Mucosa of descending colon (tissue), 3 donors: ENCODE measurements around the gene ASB3. TPM values are rescaled to one million over a fixed set of nuclear protein-coding genes. Genes with fewer than 3 reads are reported as not detected.
A peak's percentile ranks its signal among the peaks of the same experiment; 100 is the strongest.

Experiments
- ATAC-seq: fragments of 200-7000 bp; cut with Tn5 transposase; one replicate; pipeline ENCODE4 v1.9.1; 2020; ENCODE audit warnings: mild to moderate bottlenecking, moderate library complexity
- DNase-seq, 3 donors: peaks; one replicate each; pipeline ENCODE4 v3.0.0-alpha.2; 2020
- H3K36me3 ChIP-seq: fragments of 200-600 bp; one replicate; pipeline ENCODE4 v1.8.0; 2021; ENCODE audit warnings: low read depth, mild to moderate bottlenecking
- H3K4me1 ChIP-seq: fragments of 200-600 bp; one replicate; pipeline ENCODE4 v1.8.0; 2021; ENCODE audit warnings: low read depth, mild to moderate bottlenecking
- H3K4me3 ChIP-seq: fragments of 200-600 bp; one replicate; pipeline ENCODE4 v1.8.0; 2021; ENCODE audit warnings: mild to moderate bottlenecking
- H3K9me3 ChIP-seq: fragments of 200-600 bp; one replicate; pipeline ENCODE4 v1.8.0; 2021; ENCODE audit warnings: mild to moderate bottlenecking
- CTCF ChIP-seq: fragments of 200-600 bp; IDR thresholded peaks from one replicate; pipeline ENCODE4 v1.8.0; 2022; ENCODE audit warnings: antibody characterized with exemption, mild to moderate bottlenecking
- intact Hi-C, 2 donors: fragments of 100-400 bp; cut with DNase I in 1 of 2; cut with micrococcal nuclease in 1 of 2; formaldehyde crosslinking; loops; one replicate each; pipeline versions ENCODE4 v1.11.0 to v1.11.1; 2022; cut with DNase I, micrococcal nuclease
- total RNA-seq, 3 donors: library from RNA; stranded (reverse); fragmentation: NEBNext Ultra II Directional in 2 of 3; extraction: Animal tissue kit (Norgen Biotek cat#: 25700) in 2 of 3; gene quantifications; one replicate each; pipeline versions ENCODE4 v1.2.1 to v1.2.4, GENCODE V29; 2021 to 2023
- donor health status: DM: no; HTN: no; CAD: no; lungs with moderate emphysema.
- donor health status: DM: no; HTN: no; CAD: no.
- donor health status: DM: no; HTN: yes; CAD: no.

ASB3 gene
- total RNA-seq, 3 donors from 2014 or later: 11.6 to 16.8 (median 14.9) TPM

- Histone ChIP-seq H3K4me3 (no peak overlapping the region), H3K36me3 (no peaks in the 10 kb centered on the region), H3K9me3 (no peaks in the 10 kb centered on the region), H3K4me1 (peaks cover 6% of the 10 kb centered on the region)
- intact Hi-C loops: no loop called here
- TF ChIP-seq CTCF: no peak
- DNase-seq (no peak), ATAC-seq (peak; percentile 29)
Observed at GRCh38 chr2:53819634-53820033, 32.9 kb upstream of the ASB3 start.

GRCh38 chr2:53818854-53819435 is 32.2 kb upstream of the ASB3 start:
- no peaks in the 10 kb centered on the region for H3K36me3 ChIP-seq
- TF ChIP-seq CTCF: no peak

GRCh38 chr2:53813151-53813550 is 26.4 kb upstream of the ASB3 start:
- DNase-seq: no peak
- TF ChIP-seq CTCF: no peak
- H3K4me3 ChIP-seq: no peak overlapping the region
- H3K4me1 ChIP-seq: no peaks in the 10 kb centered on the region
- peaks cover 8% of the 10 kb centered on the region for H3K36me3 ChIP-seq
- intact Hi-C loops: no loop called here
- peak; percentile 69 for ATAC-seq
- H3K9me3 ChIP-seq: no peaks in the 10 kb centered on the region

More at GRCh38 chr2:53818854-53819435, 32.2 kb upstream of the ASB3 start:
- H3K4me3 ChIP-seq: no peak overlapping the region
- H3K4me1 ChIP-seq: peaks cover 6% of the 10 kb centered on the region
- DNase-seq (no peak), ATAC-seq (no peak)
- intact Hi-C loops: no loop called here
- no peaks in the 10 kb centered on the region for H3K9me3 ChIP-seq

GRCh38 chr2:53811601-53812000 is 24.8 kb upstream of the ASB3 start:
- ATAC-seq (no peak), DNase-seq (no peak)
- intact Hi-C loops: no loop called here
- Histone ChIP-seq H3K4me3 (no peak overlapping the region), H3K36me3 (peaks cover 8% of the 10 kb centered on the region), H3K9me3 (no peaks in the 10 kb centered on the region), H3K4me1 (no peaks in the 10 kb centered on the region)
- no peak for TF ChIP-seq CTCF

- no peak for ATAC-seq
Observed at GRCh38 chr2:53802617-53803151, 15.9 kb upstream of the ASB3 start.

More at GRCh38 chr2:53802617-53803151, 15.9 kb upstream of the ASB3 start:
- Histone ChIP-seq H3K4me1 (no peaks in the 10 kb centered on the region), H3K36me3 (no peaks in the 10 kb centered on the region), H3K4me3 (no peak overlapping the region), H3K9me3 (no peaks in the 10 kb centered on the region)
- no peak for TF ChIP-seq CTCF
- no peak for DNase-seq
- intact Hi-C loops: no loop called here
